ENCODE results near the gene RMDN2. TPM values are rescaled to one million over a fixed set of nuclear protein-coding genes. Genes with fewer than 3 reads are reported as not detected.
A peak's percentile ranks its signal among the peaks of the same experiment; 100 is the strongest.
"Not testable (repeated sequence)": the region's sequence is repeated elsewhere in the genome, so short reads cannot be mapped to it uniquely, and the experiment has no call there.

Gene RMDN2
- polyA plus RNA-seq, 1 donor = 2.2 TPM

GRCh38 chr2:37932873-37933272 lies 7.8 kb downstream of the RMDN2 start:
- DNase-seq (ENCODE audit: low read depth) = not testable (repeated sequence)

- DNase-seq (ENCODE audit: low read depth) = no peak
Observed at GRCh38 chr2:37934591-37935513, 9.8 kb downstream of the RMDN2 start.

GRCh38 chr2:37937568-37937967 lies 12.5 kb downstream of the RMDN2 start:
- not testable (repeated sequence) for DNase-seq (ENCODE audit: low read depth)

GRCh38 chr2:37941267-37941666 lies 16.2 kb downstream of the RMDN2 start:
- not testable (repeated sequence) for DNase-seq (ENCODE audit: low read depth)

GRCh38 chr2:37944268-37944667 lies 19.2 kb downstream of the RMDN2 start:
- no peak for DNase-seq (ENCODE audit: low read depth)

- no peak for DNase-seq (ENCODE audit: low read depth)
Observed at GRCh38 chr2:37947306-37947705, 22.2 kb downstream of the RMDN2 start.

- DNase-seq (ENCODE audit: low read depth) = not testable (repeated sequence)
Observed at GRCh38 chr2:37962018-37962739, 37.1 kb downstream of the RMDN2 start.

GRCh38 chr2:37962740-37963121 lies 37.6 kb downstream of the RMDN2 start:
- not testable (repeated sequence) for DNase-seq (ENCODE audit: low read depth)

GRCh38 chr2:37963901-37964300 lies 38.8 kb downstream of the RMDN2 start:
- DNase-seq (ENCODE audit: low read depth) = not testable (repeated sequence)

- DNase-seq (ENCODE audit: low read depth) = no peak
Observed at GRCh38 chr2:37966326-37966725, 41.2 kb downstream of the RMDN2 start.

- no peak for DNase-seq (ENCODE audit: low read depth)
Observed at GRCh38 chr2:37969731-37970130, 44.6 kb downstream of the RMDN2 start.

GRCh38 chr2:37971971-37972370 lies 46.9 kb downstream of the RMDN2 start:
- DNase-seq (ENCODE audit: low read depth) = no peak

- DNase-seq (ENCODE audit: low read depth) = no peak
Observed at GRCh38 chr2:37973615-37974353, 48.7 kb downstream of the RMDN2 start.

GRCh38 chr2:37975808-37976207 lies 50.7 kb downstream of the RMDN2 start:
- DNase-seq (ENCODE audit: low read depth) = no peak

GRCh38 chr2:37976411-37976810 lies 51.3 kb downstream of the RMDN2 start:
- no peak for DNase-seq (ENCODE audit: low read depth)

- peak; percentile 29 for DNase-seq (ENCODE audit: low read depth)
Observed at GRCh38 chr2:37982147-37982582, 57.1 kb downstream of the RMDN2 start.

- DNase-seq (ENCODE audit: low read depth) = no peak
Observed at GRCh38 chr2:37982847-37983246, 57.8 kb downstream of the RMDN2 start.

- no peak for DNase-seq (ENCODE audit: low read depth)
Observed at GRCh38 chr2:37983719-37984118, 58.6 kb downstream of the RMDN2 start.

- no peak for DNase-seq (ENCODE audit: low read depth)
Observed at GRCh38 chr2:37984176-37984575, 59.1 kb downstream of the RMDN2 start.

- DNase-seq (ENCODE audit: low read depth) = no peak
Observed at GRCh38 chr2:37984589-37984988, 59.5 kb downstream of the RMDN2 start.

GRCh38 chr2:37985333-37985732 lies 60.2 kb downstream of the RMDN2 start:
- no peak for DNase-seq (ENCODE audit: low read depth)
